HG02973 (cell line): Measurements from ENCODE around the gene SORT1.
A peak's percentile ranks its signal among the peaks of the same experiment; 100 is the strongest.
"Not testable (repeated sequence)": the region's sequence is repeated elsewhere in the genome, so short reads cannot be mapped to it uniquely, and the experiment has no call there.

Source experiments
- ATAC-seq: cut with Tn5 transposase; IDR thresholded peaks from one replicate; pipeline ENCODE4 v1.9.1; 2021; ENCODE audit warnings: moderate library complexity; ENCODE audit not compliant: unreplicated experiment

Gene SORT1

DNA sequence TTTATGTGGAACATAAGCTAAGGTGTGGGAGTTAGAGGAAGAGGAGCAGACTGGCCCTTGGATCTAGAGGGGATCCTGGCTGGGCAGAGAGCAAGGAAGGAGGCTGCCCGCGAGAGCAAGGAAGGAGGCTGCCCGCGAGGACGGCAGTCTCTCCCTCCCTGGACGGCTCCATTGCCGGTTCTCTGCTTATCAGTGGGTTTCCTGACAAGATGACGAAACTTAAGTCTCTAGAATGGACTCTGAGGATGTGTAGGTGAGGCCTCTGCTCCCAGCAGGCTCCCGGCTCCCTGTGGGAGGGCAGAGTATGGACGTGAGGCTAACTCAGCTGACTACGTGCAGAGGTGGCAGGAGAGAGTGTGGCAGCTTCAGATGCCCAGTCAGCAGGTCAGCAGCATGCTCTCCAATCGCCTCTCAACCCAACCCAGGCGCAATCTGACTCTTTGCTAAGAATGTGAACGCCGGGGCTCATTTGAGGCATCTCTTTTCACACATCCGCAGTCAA lies 97.0 kb downstream of the SORT1 start:
- ATAC-seq: no peak

DNA sequence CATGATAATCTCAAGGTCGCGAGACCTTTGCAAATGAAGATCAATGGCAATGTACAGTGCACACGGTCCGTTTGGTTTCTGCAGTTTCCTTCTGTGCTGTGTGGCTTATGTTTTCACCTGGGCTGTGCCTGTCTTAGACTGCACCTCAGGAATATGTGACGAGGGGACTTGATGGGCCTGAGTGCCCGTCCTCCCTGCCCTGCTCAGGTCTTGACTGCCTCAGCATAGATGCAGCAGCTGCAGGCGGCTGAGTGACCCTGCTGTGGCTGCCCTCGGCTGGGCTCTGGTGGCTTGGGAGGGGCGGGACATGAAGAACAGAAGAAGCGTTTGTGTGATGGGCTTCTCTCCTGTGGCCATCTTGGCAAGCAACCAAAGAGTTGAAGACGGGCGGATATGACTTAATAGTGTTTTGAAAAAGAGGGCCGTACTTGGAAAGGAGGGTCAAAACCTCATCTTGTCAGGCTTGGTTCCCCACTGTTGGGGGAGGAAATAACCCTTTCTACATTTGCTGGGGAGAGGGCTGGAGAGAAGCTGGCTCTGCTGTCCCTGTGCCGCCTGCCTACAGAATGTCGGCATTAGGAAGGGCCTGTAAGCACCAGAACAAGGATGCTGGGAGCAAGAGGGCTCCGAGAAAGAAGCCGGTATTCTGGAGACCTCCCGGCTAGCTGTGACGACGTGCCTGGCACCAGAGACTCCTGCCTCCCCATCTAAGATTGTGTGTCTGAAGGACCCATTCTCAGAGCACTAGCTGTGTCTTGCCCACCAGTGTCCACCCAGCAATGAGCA lies 98.0 kb downstream of the SORT1 start:
- no peak for ATAC-seq

DNA sequence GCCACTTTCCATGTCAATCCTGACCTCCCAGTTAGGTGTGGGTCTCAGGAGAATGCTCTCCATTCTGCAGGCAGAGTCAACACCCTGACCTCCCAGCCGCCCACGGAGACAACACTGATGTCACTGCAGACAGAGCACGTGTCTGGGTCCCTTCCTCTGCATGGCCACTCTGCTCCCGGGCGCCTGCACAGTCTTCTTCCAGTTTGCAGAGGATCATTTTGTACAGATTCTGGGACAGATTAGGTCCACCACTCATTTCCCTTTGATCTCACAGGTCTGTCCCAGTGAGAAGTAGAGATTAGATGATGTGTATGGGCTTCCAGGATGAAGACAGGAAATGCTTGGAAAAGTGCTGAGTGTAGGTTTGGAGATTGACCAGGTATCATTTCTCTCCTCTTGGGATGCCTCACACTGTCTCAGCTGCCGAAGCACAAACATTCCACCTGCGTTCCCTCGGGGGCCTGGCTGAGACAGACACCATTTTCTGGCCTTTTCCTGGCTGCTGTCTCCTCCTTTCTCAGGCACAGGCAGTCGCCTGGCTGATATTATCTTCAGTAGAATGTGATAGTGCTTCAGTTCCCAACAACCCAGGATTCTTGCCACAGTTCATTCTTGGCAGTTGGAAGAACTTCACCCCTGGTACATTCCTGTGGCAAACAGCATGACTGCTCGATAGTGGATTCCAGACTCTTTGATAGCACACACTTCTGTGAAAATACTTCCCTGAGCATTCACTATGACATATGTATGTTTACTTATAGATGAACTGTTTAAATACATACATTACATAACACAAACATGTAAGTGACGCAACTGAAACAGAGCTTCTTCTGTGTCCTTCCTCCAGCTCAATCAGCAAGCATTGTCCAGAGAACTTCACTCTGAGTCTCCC lies 98.8 kb downstream of the SORT1 start:
- ATAC-seq: no peak

DNA sequence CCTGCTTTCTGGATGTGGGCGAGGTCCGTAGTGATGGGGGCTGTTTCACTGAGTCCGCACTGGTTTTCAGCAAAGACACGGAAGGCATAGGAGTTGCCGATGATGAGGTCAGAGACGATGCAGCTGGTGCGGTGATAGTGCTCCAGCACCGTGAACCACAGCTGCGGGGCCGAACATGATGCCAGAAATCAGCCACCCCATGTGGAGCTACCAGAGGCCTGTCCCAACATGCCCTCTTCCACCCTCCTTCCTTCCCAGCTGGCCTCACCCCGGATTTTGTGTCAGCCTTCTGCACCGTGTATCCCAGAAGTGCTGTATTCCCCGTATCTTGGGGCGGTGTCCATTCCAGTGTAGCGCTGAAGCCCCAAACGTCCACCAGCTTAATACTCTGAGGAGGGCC lies 100.9 kb downstream of the SORT1 start:
- ATAC-seq: no peak

DNA sequence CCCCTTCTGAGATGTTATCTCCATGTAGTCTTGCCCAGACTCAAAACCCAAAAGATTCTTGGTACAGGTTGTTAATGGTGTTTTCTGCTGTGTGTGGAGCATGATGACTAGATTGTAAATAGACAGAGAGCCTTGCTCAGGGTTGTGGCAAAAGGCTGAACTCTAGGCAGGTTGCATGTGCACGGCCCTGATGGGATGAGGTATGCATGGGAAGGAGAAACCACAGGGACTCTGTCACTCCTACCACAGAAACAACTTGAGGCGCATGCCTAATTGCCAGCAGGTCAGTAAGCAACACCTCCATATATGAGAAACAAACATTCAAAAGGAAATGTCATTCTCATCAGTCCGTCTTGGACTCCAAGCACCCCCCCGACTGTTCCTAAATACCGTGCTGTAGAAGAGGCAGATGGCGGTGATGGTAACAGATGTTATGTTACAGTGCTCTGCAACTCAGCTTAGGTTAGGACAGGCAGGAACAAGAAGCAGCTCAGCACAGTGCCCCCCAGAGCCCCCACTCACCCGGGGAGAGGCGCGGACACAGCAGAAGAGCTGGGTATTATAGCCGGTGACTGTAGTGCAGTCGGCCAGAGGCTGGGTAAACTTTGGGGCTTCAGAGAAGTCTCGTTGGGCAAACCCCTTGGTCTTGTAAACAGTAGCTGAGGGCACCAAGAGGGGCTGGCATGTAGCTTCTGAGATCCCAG lies 101.9 kb downstream of the SORT1 start:
- ATAC-seq: no peak

DNA sequence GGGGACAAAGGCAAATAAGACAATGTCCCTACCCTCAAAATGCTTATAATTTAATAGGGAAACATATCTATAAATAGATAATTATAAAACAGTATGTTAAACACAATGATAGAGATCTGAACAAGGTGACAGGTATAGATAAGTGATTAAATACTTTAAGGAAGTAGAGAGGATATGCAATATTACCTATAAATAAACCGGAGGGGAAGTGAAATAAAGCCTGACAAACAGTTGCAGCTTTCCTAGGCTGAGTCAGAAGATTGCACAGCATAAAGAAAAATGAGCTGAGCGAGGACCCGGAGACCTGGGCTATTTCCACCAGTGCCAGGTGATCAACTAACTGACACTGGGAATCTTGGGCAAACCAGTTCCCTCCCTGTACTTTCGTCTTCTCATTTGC lies 103.2 kb downstream of the SORT1 start:
- no peak for ATAC-seq

DNA sequence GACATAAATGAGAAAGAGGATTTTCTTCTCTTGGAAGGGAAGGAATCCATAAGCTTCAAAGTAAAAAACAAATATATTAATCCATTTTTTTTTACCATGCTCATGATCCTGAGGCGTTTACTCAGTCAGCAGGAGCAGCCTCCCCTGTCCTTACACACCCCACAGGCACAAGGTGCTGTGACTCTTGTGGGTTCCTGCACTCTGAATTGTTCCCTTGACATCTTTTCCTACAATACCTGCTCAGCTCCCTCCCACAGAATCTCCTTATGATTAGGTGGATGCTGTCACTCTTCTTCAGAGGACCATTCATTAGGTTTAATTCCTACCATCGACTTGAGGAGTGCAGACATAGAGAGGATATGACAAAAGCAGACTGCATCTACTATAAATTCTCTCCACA lies 104.7 kb downstream of the SORT1 start:
- ATAC-seq: no peak

DNA sequence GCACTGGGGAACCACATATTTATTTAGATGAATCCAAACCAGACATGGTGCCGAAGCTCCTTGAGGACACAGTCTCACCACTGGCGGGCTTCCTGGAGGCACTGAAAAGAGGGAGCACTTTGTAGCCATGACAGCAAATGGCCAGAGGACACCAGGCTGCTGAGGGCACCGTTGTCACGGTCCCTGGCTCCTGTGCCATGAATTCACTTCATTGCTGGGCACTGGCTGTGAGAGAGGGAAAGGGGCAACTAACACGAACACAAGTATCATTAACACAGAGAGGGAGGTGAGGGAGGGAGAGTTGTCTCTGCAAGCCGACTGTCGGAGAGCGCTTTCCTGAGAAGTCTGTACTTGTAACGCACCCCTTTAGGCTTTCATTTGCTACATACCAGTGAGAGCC lies 105.4 kb downstream of the SORT1 start:
- ATAC-seq: no peak

DNA sequence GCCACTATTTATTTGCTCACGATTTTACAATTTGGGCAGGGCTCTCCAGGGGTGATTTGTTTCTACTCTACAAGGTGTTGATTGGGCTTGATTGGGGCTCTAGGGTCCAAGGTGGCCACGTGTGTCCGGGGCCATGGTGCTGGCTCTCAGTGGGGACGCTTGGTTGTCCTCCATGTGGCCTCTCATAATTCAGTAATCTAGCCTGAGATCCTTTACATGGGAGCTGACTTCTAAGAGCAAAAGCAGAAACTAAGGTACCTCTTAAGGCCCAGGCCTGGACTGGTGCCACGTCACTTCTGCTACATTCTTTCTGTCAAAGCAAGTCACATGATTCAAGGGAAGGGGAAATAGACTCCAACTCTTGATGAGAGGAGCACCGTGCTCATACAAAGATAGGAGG lies 106.7 kb downstream of the SORT1 start:
- no peak for ATAC-seq

DNA sequence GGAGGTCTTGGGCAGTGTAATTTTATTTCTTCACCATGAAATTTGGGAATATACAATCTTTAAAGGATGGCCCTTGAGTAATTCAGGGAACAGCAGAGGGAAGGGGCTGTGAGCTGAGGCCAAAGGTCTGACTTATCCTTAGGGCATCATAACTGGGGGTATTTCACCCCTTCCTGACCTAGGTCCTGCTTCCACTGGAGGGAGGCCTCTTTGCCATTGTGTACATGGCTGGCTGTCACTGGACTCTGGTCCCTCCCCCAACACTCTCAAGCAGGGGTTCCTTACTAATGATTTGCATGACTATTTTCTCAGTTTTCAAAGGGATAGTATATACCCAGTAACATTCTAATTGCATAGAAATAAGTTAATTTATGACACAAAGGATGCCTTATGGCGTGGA lies 107.6 kb downstream of the SORT1 start:
- no peak for ATAC-seq

DNA sequence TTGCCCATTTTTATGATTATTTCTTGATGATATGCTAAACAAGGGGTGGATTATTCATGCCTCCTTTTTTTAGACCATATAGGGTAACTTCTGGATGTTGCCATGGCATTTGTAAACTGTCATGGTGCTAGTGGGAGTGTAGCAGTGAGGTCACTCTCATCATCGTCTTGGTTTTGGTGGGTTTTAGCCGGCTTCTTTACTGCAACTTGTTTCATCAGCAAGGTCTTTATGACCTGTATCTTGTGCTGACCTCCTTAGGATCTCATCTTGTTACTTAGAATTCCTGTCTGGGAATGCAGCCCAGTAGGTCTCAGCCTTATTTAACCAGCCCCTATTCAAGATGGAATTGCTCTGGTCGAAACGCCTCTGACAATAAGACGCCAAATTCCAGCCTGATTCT lies 111.0 kb downstream of the SORT1 start:
- not testable (repeated sequence) for ATAC-seq

DNA sequence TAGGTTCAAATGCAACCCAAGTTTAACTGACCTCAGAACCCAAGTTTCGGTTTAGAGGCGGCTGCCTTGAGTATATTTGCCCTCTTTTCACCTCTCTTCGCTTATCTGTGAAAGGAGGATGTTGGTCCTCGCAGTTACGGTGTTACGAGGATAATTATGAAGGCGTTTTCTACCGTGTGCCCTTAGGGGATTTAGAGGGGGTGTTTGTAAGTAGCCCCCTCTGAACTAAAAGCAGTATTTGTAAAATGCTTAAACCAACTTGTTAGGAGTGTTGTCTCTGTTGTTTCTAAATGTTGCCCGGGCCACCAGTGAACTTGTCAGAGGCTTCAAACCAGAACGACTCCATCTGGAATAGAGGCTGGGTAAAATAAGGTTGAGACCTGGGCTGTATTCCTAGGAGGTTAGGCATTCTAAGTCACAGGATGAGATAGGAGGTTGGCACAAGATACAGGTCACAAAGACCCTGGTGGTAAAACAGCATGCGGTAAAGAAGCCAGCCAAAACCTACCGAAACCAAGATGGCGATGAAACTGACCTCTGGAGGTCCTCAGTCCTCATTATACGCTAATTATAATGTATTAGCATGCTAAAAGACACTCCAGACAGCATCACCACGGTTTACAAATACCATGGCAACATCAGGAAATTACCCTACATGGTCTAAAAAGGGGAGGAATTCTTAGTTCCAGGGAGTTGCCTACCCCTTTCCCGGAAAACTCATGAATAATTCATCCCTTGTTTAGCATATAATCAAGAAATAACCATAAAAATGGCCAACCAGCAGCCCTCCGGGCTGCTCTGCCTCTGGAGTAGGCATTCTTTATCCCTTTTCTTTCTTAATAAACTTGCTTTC lies 113.7 kb downstream of the SORT1 start:
- ATAC-seq: no peak

DNA sequence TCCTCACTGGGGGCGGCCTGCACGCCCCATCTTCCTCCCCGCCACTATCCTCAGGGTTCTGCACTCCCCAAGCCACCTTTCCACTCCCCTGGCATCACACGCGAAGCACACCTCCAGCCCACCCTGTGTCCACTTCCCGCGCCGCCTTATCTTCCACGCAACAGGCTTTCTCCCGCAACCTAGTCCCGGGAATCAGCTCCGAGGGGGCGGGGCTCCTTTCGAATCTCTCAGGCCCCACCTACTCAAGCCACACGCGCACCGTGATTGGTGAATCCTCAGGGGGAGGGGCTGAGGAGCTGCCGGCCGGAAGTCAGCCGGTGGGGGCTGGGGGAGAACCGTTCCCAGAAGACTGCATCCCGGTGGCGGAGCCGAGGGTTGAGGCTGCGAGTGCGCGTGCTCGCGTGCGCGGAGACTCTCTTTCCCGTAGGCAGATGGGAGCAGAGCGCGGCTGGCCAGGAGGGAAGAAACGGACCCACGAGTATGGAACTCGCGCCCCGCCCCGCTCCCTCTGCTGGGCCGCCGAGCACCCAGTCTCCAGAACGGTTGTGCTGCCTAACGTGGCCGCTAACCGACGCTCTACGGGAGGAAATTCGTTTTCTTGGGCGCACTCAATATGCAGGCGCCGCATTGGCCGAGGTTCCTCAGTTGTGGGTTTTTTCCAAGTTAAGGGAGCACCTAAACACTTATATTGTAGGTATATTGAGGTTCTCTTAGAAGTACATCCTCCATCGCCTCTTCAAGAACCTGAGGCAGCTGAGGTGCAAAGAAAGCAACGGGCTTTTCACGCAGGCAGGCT lies 114.6 kb downstream of the SORT1 start, which contains the start of gene PSRC1:
Gene PSRC1, minus strand, starts transcription at position 194 of the 796 bp plus-strand sequence.
- ATAC-seq: peak; percentile 89

DNA sequence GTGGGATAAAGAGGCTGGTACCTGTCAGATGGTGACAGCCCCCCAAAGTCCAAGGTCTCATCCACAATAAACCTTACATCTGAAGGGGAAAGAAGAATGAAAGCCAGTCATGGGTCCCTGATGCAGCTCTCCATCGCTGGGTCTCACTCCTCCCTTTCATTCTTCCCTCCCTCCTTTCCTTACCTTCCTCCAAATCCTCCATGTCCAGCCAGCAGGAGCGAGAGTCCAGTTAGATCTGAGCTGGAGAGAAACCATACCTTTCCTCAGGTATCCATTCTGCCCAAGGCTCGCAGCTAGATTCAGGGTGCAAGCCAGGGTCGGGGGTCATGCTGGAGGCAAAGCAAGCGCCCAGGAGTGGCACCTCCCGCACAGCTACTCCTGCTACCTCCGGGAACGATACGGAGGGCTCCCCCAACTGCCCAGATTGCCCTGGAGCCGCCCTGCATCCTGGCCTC lies 115.2 kb downstream of the SORT1 start:
- no peak for ATAC-seq

DNA sequence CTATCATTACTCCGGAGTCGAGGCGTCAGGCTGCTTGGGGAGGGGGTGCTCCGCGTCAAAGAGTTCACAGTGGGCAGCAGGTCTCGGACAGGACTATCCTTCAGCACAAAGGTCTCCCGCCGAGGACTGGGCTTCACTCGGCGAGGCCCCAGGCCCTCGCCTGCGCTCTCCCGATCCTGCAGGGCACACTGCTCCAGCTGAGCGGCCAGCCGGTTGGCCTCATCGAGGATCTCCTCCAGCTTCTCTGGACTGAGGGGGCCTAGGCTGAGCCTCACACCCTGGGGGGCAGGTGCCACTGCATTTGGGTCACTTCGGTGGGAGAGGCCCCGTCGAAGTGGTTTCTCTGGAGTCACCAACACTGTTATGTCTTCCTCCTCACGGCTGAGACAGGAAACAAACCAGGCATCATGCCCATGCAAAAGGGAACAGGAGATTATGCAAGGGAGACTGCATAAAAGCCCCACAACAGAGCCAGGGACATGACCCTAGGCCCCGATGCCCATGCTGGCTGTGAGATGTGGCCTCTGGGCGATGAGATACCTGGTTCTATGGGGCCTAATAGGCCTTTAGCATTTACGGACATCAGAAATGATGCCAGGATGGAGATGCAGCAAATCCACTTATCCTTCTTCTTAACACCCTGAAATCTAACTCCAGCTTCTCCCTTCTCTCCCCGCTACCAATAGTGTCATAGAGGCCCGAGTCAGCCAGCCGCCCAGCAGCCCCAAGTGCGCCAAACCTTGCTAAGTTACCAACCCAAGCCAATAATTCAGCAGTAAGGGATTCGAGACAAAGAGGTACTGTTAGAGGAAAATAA lies 115.8 kb downstream of the SORT1 start:
- ATAC-seq: no peak

DNA sequence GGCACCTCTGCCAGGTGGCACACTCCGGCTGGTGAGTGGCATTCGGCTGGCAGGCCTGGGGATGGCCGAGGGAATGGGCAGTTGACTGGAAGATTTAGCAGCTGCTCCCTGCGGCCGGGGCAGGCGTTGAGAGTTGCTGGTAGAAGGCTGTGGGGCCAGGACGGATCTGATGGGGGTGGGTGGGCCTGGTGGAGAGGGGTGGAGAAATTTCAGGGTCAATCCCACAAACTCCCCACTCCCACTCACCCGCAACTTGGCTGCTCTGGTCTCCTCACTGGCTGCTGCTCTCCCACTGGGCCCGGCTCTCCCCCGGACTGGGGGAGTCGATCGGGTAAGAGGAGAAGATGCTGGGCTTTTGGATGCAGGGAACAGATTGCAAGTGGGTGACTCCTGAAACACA lies 116.9 kb downstream of the SORT1 start:
- ATAC-seq: no peak

DNA sequence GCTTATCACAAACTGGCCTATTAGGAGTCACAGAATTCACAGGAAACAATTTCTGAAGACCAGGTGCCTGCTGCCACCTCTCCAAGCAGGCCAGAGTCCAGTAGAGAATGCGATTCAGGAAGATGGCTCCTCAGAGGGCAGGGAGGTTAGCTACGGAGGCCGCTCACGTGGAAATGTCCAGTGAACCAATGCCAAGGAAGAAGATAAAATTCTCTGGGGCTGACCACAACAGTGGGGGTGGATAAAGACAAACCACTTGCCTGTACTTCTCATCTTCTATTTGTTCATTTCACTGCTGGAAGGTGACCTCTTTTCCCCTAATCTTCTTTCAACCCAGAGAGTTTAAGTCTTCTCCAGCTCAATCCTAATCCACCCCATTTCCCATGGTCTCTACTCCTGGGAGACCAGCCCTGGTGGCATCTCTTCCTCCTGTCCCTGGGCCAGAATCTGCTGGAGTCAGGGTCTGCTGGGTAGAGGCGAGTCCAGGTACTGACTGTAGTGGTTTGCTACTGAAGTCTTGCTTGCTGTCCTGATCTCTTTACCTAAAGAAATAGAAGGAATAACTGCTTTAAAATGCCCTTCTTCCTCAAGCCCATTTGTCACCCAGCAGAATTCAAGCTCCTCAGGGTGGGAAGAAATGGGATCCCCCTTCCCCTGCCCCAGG lies 118.0 kb downstream of the SORT1 start:
- ATAC-seq: no peak
